GM21737 (cell line): Measurements from ENCODE around the gene HSPH1.

Experiments
- ATAC-seq: cut with Tn5 transposase; IDR thresholded peaks from one replicate; pipeline ENCODE4 v1.9.1; 2021; ENCODE audit warnings: mild to moderate bottlenecking, moderate library complexity; ENCODE audit not compliant: unreplicated experiment

HSPH1 gene

DNA sequence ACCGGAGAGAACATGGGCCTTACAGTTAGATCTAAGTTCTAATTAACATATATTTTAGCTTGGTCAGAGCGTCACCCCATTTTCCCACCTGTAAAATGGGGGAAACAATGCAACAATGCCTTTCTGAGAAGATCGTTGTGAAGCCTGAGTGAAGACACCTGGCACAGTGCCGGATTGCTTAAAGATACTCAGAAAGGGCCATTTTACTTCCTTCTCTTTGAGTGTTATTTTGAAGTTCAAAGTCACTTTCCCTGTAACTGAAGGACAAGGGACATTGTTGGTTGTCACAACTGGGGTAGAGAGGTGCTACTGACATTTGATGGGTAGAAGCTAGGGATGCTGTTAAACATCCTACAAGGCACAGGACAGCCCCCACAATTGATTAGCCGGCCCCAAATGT lies 28.1 kb downstream of the HSPH1 start:
- no peak for ATAC-seq

DNA sequence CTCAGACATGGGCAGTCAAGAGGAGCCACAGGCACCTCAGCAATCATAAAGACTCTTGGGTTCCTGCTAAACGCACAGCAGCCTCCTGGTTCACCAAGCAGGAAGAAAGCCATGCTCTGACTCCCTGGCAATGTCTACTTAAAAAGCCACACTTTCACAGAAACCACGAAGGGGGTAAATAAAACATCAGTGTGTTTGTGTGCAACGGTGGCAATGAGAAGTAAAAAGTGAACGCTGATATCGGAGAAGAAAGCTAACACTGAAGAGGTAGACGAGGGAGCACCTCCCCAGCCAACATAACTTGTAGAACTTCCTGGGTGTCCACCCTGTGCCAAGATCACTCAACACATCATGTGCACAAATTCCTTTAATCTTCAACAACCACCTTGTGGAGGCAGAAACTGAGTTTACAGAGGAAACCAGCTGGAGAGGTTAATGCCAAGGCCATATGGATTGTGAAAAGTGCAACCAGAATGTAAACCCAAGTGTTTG lies 30.2 kb downstream of the HSPH1 start:
- no peak for ATAC-seq

DNA sequence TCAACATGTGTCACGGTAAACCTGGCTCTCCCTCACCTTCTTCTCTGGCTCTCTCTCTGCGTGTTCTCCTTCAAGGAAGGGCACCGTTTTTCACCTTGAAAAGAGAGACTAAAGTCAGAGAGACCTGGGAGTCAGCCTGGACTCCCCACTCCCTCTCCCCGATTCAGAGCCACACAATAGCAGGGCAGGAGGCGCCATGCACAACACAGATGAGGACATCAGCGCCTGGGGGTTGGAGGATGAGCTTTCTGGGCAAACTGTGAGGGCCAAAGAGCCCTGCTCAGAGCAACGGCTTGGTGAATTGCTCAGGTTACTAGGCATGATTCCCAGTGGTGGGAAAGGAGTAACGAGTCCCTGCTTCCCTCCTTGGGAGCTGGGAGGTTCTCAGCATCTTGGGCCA lies 32.3 kb downstream of the HSPH1 start:
- ATAC-seq = no peak

DNA sequence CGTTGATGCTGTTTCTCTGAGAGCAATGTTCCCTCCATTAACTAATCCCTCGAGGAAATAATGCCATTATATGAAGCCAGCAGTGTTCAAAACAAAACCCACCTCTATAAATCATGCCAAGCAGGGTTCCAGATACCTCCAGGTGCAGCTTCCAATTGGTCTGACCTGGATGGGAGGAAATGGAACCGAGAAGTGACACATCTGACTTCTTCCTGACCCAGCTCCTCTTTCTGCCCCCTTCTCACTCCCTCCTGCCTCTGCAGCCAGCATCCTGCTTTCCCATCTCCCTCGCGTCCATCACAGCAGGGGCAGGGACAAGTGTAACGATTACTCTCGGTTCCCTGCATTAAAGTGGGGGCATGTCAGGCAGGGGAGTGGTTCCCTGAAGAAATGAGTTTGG lies 37.5 kb downstream of the HSPH1 start:
- no peak for ATAC-seq

DNA sequence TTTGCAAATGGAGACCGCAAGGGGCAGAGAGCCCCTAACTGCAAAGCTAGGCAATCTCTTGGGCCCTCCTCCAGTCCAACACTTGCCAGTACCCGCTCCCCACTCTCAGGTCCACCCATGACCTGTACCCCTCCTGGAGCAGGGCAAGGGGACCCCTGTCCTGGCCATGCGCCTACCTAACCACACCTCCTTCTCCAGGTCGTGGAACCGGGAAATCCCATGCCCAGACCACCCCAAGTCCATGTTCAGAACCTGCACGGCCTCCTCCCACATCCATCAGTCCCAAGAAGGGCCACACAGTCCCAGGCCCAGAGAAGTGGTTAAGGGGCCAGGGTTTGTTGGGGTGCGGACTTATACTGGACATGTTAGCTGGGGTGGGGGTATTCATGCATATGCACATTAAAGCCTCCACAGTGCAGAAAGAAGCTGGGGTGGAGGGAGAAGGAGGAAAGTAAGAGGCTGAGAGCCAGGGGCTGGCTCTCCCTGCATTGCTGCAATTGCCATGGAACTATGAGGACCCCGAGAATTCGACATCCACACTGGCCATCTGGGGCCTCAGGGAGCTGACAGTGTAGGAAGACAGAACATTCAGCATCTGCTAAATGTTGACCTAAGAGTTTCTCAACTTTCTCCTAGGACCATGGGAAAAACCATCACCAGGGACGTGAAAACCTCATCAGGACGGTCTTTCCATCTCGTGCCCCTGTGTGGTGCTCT lies 39.0 kb downstream of the HSPH1 start:
- no peak for ATAC-seq

DNA sequence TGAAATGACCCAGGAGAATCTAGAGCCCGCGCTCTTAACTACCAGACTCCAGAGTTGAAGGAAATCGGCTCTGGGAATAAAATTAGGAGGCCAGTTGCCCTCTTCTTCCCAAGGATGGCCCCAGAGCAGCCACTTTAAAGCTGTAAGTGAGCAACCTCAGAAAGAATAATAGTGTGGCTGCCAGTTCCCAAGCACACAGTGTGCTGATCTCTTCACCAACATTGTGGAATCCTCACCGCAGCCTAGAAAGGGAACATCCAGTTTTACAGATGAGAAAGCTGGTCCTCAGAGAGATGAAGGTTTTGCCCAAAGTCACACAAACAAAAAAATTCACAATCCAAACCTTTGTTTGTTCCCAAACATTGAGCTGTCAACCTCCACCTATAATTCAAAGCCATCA lies 39.6 kb downstream of the HSPH1 start:
- ATAC-seq = no peak

DNA sequence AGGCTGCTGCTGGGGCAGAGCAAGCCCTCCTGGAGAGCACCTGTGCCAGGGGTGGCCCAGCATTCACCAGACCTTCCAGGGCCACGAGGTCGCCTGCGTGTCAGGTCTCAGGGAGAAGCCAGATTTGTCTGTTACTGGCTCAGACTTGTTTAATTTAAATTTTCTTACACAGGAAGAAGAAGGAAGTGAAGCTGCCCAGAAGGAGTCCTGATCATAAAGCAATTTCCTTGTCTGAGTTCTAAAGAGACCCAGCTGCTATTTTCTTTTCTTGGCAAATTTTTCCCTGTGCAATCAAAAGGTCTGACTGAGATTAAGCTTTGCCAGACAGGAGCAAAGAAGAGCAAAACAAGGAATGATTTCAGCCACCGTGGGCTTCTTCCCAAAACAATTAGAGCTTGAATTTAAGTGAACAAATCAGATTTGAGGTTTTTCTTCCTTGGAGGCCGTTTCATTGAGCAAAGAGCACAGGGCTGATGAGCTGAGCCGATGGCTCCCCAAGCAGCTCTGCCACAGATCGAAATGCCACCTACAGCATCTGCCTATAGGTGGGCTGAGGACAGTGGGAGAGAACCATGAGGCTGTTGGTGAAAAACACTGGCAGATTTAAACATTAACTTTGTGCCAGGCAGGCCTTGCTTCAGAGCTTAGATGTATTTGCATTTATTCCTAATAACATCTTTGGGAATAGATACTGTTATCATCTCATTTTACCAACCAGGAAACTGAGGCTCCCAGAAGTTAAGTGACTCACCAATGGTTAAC lies 40.1 kb downstream of the HSPH1 start:
- no peak for ATAC-seq

DNA sequence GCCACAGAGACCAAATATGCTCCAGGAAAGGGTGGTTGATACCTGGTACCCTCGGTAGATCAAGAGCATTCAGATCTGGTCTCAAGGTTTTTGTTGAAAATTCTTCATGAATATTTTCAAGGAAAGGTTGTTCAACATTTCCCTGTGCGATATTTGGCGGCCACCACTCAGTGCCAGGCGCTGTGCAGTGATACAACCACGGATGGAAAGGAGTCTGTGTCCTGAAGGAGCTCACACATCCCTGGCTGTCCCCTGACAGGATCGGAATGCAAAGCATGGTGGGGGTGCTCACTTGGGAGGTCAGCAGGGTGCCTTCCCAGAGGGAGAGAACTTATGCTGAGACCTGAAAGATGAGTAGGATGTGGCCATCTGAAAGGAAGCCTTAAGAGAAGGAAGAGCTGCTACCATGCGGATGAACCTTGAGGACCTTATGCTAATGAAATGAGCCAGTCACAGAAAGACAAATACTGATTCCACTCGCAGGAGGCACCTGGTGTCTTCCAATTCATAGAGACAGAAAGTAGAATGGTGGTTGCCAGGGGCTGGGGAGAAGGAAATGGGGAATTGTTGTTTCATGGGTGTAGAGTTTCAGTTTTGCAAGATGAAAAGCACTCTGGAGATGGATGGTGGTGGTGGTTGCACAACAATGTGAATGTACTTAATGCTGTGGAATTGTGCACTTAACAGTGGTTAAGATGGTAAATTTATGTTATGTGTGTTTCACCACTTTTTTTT lies 41.6 kb downstream of the HSPH1 start:
- no peak for ATAC-seq

DNA sequence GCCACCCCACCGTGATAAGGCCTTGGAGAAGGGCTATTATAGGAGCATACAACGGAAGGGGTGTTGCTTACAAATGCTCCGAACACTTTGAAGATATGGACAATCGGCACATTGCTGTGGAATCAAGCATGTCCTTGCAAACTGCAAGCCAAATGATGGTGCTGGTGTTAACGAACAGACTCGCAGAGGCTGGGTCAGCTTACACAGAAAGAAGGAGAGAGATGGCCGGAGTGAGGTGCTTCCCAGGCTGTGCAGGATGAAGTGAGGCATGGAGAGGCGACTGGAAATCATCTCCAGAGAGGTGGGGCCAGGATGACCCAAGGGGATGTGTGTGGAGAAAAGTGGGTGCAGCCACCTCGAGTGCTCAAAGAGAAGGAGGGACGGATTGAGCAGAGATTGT lies 42.2 kb downstream of the HSPH1 start:
- no peak for ATAC-seq

DNA sequence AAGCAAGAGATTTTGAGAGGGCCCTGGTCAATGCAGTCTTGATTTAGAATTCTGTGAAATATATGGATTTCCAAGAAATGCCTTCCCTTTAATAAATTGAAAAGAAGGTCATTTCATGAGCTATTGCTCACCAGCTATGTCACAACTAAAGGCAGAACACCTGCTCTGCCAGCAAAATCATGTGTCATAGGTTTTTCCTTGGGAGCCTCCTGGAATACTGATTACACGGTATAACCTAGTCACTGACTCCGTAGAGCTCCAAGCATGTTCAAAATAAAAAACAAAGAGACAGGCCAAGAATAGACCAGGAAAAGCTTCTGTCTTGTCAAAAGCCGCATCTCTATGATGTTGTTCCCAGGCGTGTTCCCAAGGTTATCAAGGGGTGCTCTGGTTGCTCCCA lies 45.5 kb downstream of the HSPH1 start:
- no peak for ATAC-seq

DNA sequence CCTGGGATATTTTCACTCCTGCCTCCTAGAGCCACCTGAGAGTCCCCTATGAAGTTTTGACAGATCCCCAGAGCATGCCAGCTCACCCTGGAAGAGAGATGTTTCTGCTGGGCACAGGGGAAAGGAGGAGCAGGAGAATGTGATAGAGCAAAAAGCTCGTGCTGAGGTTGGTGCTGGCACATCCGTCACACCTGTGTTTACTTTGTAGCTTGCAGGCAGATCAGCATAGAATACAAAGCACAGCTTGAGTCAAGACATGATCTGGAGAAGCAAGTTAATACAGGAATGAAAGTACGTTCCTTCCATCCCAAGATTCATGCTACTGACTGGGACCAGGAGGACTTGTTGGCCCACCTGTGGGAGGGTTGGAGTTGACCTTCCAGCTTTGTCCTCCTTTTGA lies 46.1 kb downstream of the HSPH1 start:
- ATAC-seq = no peak

DNA sequence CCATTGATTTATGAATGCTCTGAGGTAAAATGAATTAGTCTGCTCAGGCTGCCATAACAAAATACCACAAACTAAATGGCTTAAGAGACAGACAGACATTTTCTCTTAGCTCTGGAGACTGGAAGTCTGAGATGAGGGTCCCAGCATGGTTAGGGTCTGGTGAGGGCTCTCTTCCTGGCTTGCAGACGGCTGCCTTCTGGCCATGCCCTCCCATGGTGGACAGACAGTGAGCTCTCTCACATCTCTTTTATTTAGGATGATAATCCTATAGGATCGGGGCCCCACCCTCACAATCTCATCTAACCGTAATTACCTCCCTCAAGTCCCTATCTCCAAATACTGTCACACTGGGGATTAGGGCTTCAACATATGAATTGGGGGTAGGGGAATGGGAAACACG lies 47.1 kb downstream of the HSPH1 start:
- no peak for ATAC-seq

DNA sequence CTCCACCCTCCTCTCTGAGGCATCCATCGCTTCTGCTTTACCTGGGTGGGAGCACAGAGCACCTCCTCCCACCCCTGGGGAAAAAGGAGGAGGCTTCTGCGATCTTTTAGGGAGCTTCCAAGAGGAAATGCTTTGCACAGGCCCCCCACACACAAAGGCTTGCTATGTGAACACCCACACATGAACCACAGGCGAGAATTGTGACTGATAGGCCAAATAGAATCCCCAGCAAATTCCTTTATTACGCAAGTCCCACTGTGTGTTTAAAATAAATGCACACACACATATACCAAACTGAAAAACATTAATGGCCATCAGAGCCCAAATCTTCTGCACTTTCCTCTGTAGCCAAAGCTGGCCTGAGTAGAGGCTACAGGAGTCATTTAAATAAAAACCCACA lies 50.6 kb downstream of the HSPH1 start:
- no peak for ATAC-seq

DNA sequence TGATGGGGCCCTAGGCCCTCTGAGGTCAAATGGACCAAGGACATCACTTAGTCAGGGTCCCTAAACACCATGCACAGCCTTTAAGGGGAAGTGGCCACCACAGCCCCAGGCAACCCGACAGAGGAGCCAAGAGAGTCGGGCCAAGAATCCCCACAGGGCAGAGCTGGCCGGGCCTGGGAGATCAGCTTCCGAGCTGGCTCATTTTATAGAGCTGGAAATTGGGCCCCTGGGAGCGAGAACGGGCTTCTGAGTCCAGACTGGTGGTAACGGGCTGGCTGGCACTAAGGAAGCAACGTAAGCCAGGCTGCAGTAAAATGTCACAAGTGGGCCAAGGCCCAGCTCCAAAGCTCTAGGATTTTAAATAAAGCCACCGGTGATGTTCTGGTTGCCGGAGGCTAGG lies 51.1 kb downstream of the HSPH1 start:
- ATAC-seq = no peak

DNA sequence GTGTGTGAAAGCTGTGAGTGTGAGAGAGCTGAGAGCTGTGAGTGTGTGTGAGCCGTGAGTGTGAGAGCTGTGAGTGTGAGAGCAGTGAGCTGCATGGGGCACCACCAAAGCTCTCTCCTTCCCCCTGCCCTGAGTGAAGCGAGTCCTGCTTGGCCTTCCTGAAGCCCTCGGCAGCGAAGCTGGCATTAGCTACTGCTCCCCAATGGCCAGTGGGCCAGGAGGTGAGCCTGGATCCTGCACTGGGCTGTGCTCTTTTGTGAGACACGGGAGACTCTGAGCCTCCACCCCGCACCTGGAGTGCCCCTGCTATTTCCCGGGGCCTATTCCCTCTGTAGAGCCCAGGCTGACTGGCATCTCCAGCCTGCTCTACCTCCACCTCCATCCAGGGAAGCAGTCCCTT lies 51.5 kb downstream of the HSPH1 start:
- ATAC-seq = no peak

DNA sequence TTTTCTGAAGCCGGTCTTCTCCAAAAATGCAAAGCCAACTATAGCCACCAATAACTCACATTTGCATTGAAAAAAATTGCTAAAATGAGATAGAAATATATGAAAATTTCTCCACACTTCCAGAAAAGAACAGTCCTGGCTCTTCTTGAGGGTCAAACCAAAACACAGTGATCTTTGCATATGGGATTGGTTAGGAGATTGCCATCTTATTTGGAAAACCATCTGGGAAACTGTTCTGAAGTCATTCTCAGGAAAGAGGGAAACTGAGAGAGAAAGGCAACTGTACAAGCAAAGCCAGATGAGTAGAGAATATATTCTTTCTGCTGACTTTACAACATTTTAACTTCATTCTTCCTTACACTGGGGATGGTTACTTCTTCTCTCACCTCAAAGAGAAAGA lies 54.6 kb downstream of the HSPH1 start:
- no peak for ATAC-seq

DNA sequence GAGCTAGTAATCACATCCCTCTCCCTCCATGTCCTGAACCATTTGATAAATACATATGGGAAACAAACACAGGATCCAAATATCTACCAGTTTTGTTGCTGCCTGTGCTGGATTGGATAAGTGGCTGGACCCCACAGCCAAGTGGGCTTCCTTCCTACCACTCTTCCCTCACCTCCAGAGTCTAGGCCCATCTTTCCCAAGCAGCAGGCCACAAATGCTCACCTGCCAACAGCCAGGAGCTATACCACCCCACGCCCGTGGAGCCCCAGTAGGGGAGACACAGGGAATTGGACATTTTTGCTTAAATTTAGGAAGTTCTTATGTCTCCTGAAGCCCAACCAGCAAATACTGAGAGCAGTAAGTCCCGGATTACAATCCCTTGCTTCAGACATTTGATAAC lies 55.8 kb downstream of the HSPH1 start:
- no peak for ATAC-seq

DNA sequence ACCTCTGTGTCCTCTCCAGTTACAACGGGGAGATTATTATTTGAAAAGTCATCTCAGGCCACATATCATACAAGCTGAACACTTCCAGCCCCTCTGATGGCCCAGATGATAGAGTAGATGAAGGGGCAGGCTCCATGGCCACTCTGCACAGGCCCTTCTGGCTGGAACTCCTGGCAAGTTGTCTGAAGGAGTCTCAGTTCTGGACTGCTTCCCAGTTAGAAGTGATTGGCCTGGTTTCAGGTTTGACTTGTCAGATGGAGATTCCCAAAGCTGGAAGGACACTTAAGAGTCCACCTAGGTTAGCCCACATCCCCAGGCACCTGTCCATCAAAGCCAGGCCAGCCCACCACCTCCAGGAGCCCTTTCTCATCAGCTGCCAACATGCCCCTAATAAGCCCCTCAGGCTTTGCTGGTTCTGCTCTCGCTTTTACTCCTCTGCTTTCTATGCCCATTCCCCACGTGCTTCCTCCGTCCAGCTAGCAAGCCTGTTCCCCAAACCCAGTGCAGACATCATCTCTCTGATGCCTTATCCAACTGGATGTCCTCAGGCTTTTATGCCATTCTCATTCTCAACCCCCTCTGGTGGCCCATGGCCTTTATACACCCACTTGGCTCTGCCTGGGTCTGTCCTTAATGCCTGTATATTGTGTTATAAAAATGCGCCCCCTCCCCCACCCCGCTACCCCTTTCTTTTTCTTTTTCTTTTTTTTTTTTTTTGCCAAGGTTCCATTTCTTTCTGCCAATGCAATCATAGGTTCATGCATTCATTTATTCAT lies 56.5 kb downstream of the HSPH1 start:
- no peak for ATAC-seq

DNA sequence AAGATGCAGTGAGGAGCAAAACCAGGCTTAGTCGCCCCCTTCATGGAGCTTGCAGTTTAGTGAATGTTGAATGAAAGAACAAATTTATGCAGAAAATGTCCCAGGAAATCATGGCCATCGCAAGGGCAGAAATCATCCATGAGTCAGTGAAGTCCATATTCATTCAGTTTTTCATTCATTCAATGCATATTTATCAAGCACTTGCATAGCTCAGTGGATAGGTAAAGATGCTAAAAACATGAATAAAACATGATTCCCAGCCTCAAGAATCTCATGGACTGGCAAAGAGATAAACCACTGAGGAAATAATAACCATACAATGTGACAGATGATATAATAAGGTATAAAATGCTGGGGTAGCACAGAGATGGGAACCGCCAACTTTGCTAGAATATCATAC lies 58.8 kb downstream of the HSPH1 start:
- ATAC-seq = no peak

DNA sequence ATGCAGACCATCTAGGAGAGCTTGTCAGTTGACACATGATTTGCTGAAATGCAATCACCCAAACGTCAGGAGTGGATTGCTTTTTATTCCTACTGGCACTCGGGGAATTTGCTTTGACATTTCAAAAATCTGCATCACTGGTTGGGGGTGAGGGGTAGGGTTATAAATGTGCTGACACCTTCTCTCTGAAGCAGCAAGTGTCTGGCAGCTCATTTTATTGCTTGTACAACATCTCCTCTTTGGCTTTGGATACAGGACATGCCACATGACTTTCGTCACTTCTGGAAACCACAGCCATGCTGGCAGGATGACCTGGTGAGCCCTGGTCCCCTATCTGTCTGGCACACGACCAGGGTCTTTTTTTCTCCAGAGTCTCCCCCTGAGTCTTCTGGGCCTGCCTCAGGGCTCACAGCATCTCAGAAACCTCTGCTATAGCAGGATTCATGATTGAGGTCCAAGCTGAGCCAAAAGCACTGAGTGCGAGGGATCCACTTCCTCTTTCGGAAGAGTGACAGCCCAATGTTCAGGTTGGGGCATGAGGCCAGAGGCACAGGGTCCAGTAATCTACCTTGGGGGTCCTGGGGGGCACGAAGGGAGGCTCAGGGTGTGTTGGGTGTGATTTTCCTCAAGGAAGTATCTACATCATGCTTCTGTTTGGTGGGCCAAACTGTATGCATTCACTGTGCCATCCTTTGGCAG lies 60.1 kb downstream of the HSPH1 start:
- no peak for ATAC-seq

DNA sequence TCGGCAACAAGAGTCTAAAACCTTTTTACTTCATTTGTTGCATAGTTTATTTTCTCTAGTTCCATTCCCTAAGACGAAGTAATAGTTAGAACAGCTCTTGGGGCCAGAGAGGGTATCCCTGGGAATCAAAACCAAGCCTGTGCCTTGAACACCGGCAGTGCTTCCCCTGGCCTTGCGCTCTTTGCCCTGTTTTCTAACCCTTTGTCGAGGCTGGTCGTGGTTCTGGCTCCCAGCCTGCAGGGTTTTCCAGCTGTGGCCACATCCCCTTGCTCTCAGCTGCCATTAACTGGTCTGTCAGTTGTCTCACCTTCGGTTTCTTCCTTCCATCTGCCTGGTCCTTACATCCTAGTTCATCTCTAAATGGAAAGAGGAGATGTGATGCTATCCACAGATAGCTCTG lies 61.0 kb downstream of the HSPH1 start:
- ATAC-seq = no peak
